IPS DF 6.9 (cell line): ENCODE measurements around the gene ATP6V0D1.

ENCODE experiments used
- DNase-seq: peaks from one replicate; pipeline ENCODE4 v3.0.0-alpha.2; 2013; ENCODE audit warnings: low read depth, low spot score
- H3K27ac ChIP-seq: one replicate; pipeline ENCODE4 v1.5.1; 2013; ENCODE audit warnings: low read length, control low read depth
- H3K27me3 ChIP-seq: 2 replicates; pipeline ENCODE4 v1.6.1; 2013; ENCODE audit warnings: mild to moderate bottlenecking, low read length; ENCODE audit not compliant: control insufficient read depth, insufficient read depth
- H3K36me3 ChIP-seq: 2 replicates; pipeline ENCODE4 v1.6.1; 2013; ENCODE audit warnings: low read length; ENCODE audit not compliant: control insufficient read depth, insufficient read depth
- H3K4me1 ChIP-seq: 2 replicates; pipeline ENCODE4 v1.6.1; 2013; ENCODE audit warnings: low read length; ENCODE audit not compliant: control insufficient read depth, insufficient read depth
- H3K4me3 ChIP-seq: 2 replicates; pipeline ENCODE4 v1.5.1; 2013; ENCODE audit warnings: mild to moderate bottlenecking, low read length
- H3K9me3 ChIP-seq: 2 replicates; pipeline ENCODE4 v1.6.1; 2013; ENCODE audit warnings: low read length, inconsistent platforms; ENCODE audit not compliant: control insufficient read depth, insufficient read depth
- WGBS: extraction: QIAGEN DNeasy Blood & Tissue Kit; methylation state at CpG from one replicate; pipeline ENCODE4 v1.1.7; 2013; ENCODE audit warnings: mixed read lengths, missing lambda C conversion rate; ENCODE audit not compliant: insufficient read length, insufficient coverage; 5-methylcytosine and 5-hydroxymethylcytosine counted together

The ATP6V0D1 gene

DNA sequence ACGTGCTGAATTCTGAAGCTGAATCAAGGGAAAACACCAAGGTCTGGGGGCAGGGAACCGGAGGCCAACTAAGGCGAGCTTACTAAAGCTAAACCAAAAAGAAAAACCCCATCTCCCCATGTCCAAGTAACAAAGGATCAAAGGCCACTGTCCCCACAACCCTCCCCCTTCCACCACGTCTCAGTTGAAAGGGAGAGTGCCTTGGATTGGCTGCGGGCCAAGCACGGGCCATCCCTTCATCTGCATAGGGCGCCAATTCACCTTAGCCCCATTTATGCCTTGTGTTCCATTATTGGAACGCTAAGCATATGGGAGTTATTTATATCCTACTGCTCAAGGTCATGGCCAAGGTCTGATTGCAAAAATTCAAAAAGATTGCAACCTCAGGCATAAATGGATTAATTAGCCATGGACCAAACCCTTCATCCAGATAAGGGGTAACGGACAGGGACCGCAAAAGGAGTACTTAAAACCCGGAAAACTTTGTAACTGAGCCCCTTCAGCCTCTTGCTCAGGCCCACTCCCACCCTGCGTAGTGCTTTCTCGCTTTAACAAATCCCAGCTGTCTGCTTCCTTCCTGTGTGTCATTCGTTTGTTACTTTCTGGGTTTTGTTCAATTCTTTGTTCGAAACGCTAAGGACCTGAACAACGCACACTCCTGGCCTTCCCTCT is 740 bp upstream of the ATP6V0D1 start:
- no CpG with 5 or more reads among the region's 17 CpGs for WGBS
- no peak for DNase-seq
- Histone ChIP-seq H3K9me3 (no peaks in the 10 kb centered on the region), H3K4me1 (no peaks in the 10 kb centered on the region), H3K4me3 (peak overlapping the region; percentile 9; the same call in 1 of the 2 replicates), H3K36me3 (no peaks in the 10 kb centered on the region), H3K27ac (no peak overlapping the region), H3K27me3 (peaks cover under 1% of the 10 kb centered on the region; the same call in 1 of the 2 replicates)

DNA sequence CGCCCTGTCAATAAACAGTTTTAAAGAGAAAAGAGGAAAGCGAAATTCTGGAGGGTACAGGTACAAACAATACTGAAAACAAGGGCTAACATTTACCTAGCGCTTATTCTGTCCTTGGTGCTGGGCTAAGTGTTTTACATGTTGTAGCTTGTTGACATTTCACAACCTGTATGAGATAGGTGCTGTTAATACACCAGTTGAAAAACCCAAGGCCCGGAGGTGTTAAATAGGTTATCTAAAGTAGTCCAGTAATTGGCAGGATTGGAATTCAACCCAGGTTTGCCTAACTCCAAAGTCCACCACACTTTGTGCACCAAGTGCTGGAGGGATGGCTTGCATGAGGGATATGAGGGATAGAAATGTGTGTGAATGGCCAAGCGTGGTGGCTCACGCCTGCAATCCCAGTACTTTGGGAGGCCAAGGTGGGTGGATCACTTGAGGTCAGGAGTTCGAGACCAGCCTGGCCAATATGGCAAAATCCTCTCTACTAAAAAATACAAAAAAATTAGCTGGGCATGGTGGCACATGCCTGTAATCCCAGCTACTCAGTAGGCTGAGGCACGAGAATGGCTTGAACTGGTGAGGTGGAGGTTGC is 2.9 kb downstream of the ATP6V0D1 start:
- Histone ChIP-seq H3K9me3 (no peaks in the 10 kb centered on the region), H3K27me3 (no peaks in the 10 kb centered on the region), H3K4me1 (no peaks in the 10 kb centered on the region), H3K36me3 (no peaks in the 10 kb centered on the region), H3K27ac (no peak overlapping the region), H3K4me3 (no peak overlapping the region)
- DNase-seq, result no peak
- no CpG with 5 or more reads among the region's 8 CpGs for WGBS

DNA sequence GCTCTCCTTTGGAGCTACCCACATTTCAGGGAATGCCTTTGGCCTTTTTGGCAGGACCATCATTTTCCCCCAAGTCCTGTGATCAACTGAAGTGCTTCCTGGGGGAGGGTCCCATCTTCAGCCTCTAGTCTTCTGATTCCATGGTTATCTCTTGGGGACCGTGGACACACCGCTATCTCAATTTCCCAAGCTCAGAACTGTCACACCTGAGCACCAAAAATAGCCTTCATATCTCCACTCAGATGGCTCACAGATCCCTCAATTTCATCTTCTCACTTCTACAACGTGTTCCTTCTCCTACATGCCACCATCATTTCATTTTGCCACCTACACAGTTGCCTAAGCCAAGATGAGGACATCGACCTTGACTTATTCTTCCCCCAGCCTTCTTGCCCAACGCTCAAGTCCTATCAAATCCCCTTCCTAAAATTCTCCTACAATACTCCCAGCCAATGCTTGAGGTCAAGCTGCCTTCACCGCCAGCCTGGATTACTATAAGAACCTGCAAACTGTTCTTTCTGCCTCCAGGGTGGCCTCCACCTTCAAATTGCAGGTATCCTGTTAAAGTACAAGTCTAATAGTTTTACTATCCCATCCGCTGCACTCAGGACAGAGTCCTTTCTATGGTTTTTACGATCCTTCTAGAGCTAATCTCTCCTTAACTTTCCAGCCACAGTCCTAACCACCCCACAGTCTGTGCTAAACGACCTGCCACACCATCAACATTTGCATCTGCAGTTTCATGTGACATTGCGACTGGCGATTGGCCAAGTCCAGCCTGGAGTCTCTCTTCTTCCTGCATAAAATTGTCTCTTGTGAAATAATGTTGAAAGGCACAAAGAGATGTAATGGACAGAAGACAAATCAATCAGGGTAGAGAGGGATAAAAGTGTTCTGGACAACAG is 6.2 kb downstream of the ATP6V0D1 start:
- Histone ChIP-seq H3K4me3 (no peak overlapping the region), H3K4me1 (no peaks in the 10 kb centered on the region), H3K9me3 (no peaks in the 10 kb centered on the region), H3K36me3 (no peaks in the 10 kb centered on the region), H3K27ac (no peak overlapping the region), H3K27me3 (no peaks in the 10 kb centered on the region)
- no CpG with 5 or more reads among the region's 11 CpGs for WGBS
- no peak for DNase-seq

DNA sequence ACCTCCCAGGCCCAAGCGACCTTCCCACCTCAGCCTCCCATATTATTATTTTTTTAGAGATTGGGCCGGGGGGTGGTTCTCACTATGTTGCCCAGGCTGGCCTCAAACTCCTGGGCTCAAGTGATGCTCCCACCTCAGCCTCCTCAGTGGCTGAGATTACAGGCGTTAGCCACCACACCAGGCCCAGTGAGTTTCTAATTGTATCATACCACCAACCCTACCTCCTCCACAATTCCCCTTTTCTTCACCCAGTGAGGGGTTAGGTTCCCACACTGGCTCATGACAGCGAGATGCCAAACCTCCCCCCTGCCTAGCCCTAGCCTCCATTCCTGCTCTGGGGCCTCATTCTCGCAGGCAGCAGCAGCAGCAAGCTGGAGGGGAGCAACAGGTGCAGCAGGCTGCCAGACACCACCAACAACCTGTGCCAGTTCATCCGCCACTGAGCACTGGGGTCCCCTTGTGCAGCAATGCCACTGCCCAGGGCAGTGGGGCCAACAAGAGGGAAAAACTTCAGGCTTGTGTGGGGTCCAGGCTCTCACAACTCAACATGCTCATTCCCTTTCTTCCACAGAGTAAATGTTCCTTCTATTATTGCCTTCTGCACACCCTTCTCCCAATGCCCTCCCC is 9.1 kb downstream of the ATP6V0D1 start:
- H3K4me3 ChIP-seq, result no peak overlapping the region
- no peaks in the 10 kb centered on the region for H3K4me1 ChIP-seq
- no peaks in the 10 kb centered on the region for H3K27me3 ChIP-seq
- H3K27ac ChIP-seq, result no peak overlapping the region
- DNase-seq, result no peak
- H3K9me3 ChIP-seq, result no peaks in the 10 kb centered on the region
- no CpG with 5 or more reads among the region's 6 CpGs for WGBS
- H3K36me3 ChIP-seq, result no peaks in the 10 kb centered on the region

DNA sequence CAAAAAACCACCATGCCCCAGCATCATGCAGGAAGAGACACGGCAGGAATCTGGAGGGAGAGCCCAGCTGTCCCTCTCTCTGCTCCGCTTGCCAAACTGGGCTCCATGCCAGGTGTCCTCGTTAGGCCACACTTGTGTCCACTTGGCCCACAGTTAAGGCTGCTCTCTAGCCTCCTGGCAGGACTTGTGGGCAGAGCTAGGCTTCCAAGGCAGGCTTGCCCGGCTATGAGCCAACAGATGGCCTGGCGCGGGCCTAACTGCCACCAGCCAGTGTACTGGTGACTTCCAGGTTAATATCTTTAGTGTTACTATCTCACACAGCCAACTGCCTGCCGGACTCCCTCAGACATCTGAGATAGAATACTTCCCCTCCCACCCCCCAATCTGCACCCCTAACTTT is 10.6 kb downstream of the ATP6V0D1 start:
- no peak overlapping the region for H3K27ac ChIP-seq
- peaks cover 2% of the 10 kb centered on the region; the same call in 1 of the 2 replicates for H3K4me1 ChIP-seq
- H3K36me3 ChIP-seq, result no peaks in the 10 kb centered on the region
- no CpG with 5 or more reads among the region's 7 CpGs for WGBS
- no peaks in the 10 kb centered on the region for H3K27me3 ChIP-seq
- no peak for DNase-seq
- H3K4me3 ChIP-seq, result no peak overlapping the region
- H3K9me3 ChIP-seq, result no peaks in the 10 kb centered on the region

DNA sequence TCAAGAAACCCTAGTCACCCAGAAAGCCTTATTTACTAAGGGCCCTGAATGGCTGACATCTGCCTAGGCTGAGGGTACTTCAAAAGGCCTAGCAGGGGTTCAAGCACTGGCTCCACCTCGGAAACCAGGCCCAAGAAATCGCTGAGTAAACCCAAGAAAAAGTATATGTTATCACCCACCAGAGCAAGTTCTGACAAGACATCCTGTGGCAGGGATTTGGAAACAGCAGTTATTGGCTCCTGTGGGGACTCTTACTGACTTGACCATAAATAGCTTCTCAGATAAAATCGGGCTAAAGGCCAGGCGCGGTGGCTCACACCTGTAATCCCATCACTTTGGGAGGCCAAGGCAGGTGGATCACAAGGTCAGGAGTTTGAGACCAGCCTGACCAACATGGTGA is 12.2 kb downstream of the ATP6V0D1 start:
- Histone ChIP-seq H3K36me3 (no peaks in the 10 kb centered on the region), H3K4me3 (no peak overlapping the region), H3K27me3 (no peaks in the 10 kb centered on the region), H3K4me1 (peaks cover 2% of the 10 kb centered on the region; the same call in 1 of the 2 replicates), H3K27ac (no peak overlapping the region), H3K9me3 (no peaks in the 10 kb centered on the region)
- no peak for DNase-seq
- WGBS, result no CpG with 5 or more reads among the region's 5 CpGs

DNA sequence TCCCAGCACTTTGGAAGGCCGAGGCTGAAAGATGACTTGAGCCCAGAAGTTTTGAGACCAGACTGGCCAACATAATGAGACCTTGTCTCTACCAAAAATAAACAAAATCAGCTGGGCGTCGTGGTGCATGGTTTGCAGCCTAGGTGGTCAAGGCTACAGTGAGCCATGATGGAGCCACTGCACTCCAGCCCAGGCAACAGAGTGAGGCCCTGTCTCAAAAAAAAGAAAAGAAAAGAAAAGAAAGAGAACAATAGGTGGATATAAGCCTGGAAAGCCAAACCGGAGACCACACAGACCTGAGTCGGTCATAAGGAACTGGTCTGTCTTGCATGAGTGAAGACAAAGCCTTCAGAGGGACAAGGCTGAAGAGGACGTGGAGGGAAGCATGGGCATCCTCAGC is 14.4 kb downstream of the ATP6V0D1 start:
- DNase-seq, result no peak
- no peaks in the 10 kb centered on the region for H3K36me3 ChIP-seq
- WGBS, result no CpG with 5 or more reads among the region's 6 CpGs

DNA sequence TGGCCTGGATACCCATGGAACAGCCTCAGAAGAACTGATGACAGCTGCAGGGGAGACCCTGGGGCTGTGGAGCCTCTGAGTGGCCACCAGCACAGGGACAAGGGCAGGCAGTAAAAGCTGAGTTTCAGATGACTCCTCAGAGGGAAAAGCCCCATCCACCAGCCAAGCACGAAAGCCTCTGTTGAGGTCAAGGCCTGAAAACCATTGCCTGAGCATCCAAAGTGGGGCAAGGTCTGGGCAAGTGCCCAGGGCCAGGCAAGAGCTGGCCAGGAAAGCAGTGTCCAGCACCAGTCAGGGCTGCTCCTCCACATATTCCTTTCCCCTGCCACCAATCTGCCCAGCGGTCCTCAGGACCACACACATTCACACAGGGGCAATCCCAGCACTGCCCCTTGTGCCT is 16.4 kb downstream of the ATP6V0D1 start:
- WGBS, result no CpG with 5 or more reads among the region's 2 CpGs
- no peak for DNase-seq
- peaks cover 2% of the 10 kb centered on the region; the same call in 1 of the 2 replicates for H3K4me1 ChIP-seq
- no peak overlapping the region for H3K27ac ChIP-seq
- H3K9me3 ChIP-seq, result no peaks in the 10 kb centered on the region
- H3K27me3 ChIP-seq, result no peaks in the 10 kb centered on the region
- no peaks in the 10 kb centered on the region for H3K36me3 ChIP-seq
- no peak overlapping the region for H3K4me3 ChIP-seq

More for the DNA sequence above, 14.4 kb downstream of the ATP6V0D1 start:
- Histone ChIP-seq H3K27ac (no peak overlapping the region), H3K27me3 (no peaks in the 10 kb centered on the region), H3K9me3 (no peaks in the 10 kb centered on the region), H3K4me3 (no peak overlapping the region), H3K4me1 (peaks cover 2% of the 10 kb centered on the region; the same call in 1 of the 2 replicates)

DNA sequence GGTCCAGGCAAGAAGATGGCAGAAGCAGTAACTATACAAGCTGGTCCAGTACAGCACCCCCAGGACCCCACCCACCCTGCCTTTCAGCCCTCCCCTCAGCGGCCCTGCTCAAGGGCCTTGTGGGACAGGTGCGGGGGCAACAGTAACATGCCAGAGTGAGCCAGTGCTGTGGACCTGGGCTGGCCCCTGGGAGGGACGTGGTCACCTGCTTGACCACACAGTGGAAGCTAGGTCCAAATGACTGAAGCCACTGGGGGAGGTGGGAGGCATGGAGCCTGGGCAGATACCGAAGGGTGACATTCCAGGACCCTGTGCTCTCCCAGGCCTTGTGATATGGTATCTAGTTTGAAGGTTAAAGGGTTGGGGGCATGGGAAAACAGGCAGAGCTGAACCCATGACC is 17.3 kb downstream of the ATP6V0D1 start:
- WGBS, result no CpG with 5 or more reads among the region's 4 CpGs
- H3K27me3 ChIP-seq, result no peaks in the 10 kb centered on the region

DNA sequence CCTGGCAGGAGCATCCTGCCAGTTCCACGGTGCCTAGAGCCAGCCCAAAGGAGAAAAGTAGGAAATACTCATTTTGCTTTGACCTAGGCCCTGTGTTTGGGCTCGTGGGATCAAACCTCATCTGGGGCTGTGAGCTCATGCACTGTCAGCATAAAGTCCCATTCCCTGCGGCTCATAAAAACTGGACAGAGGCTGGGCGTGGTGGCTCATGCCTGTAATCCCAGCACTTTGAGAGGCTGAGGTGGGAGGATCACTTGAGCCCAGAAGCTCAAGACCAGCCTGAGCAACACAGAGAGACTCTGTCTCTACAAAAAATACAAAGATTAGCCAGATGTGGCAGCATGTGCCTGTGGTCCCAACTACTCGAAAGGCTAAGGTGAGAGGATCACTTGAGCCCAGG is 17.9 kb downstream of the ATP6V0D1 start:
- Histone ChIP-seq H3K36me3 (no peaks in the 10 kb centered on the region), H3K4me1 (peaks cover 2% of the 10 kb centered on the region; the same call in 1 of the 2 replicates), H3K4me3 (no peak overlapping the region), H3K27ac (no peak overlapping the region), H3K9me3 (no peaks in the 10 kb centered on the region), H3K27me3 (no peaks in the 10 kb centered on the region)
- DNase-seq, result no peak
- WGBS, result no CpG with 5 or more reads among the region's 5 CpGs

More for the DNA sequence above, 17.3 kb downstream of the ATP6V0D1 start:
- Histone ChIP-seq H3K4me1 (peaks cover 2% of the 10 kb centered on the region; the same call in 1 of the 2 replicates), H3K4me3 (no peak overlapping the region), H3K27ac (no peak overlapping the region), H3K36me3 (no peaks in the 10 kb centered on the region), H3K9me3 (no peaks in the 10 kb centered on the region)
- no peak for DNase-seq
